ENCODE data around the gene ERP27.

ERP27 gene

DNA sequence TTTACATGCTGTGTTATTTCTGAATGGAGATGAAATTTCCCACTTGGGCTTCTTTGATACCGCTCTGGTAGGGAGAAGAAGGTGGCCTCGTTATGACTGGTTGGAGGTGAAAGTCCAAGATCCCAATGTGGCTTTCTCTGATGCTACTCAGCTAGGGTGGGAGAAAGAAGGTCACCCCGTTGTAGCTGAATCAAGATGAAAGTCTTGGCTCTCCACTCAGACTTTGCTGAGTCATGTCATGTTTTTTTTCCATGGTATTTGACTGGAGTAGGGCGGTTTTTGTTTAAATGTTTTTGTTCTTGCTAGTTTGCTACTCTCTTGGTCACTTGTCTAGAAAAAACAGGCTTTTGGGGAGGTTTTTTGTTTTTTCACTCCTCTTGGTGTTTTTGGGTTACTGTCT, 32.1 kb upstream of the ERP27 start:
- H3K4me1 ChIP-seq (ENCODE audit: low read length) = 0 out of 2 replicates have a peak, but pooled peaks cover 5% of the 10 kb centered on the region
- no peaks in the 10 kb centered on the region for H3K9me3 ChIP-seq (replicated peaks; ENCODE audit: insufficient read depth, low read length)
- H3K27ac ChIP-seq (ENCODE audit: low read length) = no peak overlapping the region
- H3K9ac ChIP-seq (ENCODE audit: low read length) = no peak overlapping the region
- no peak for DNase-seq
- H3K36me3 ChIP-seq (replicated peaks; ENCODE audit: insufficient read depth, low read length) = no peaks in the 10 kb centered on the region
- no peaks in the 10 kb centered on the region for H3K27me3 ChIP-seq (replicated peaks; ENCODE audit: insufficient read depth, low read length)
- no peaks in the 10 kb centered on the region for H3F3A ChIP-seq (ENCODE audit: insufficient read depth, low read length)
- no peaks in the 10 kb centered on the region for H4K20me1 ChIP-seq (ENCODE audit: insufficient read depth, low read length)
- TF ChIP-seq EZH2phosphoT487 (IDR thresholded peaks at IDR 0.05; ENCODE audit: low read length) = no peak
- TF ChIP-seq EZH2 (optimal IDR thresholded peaks at IDR 0.05; ENCODE audit: low read depth, low read length) = no peak
- TF ChIP-seq CTCF (IDR thresholded peaks at IDR 0.05; ENCODE audit: low read length) = no peak
- no peak overlapping the region for H2AFZ ChIP-seq (ENCODE audit: low read length)
- H3K4me2 ChIP-seq (ENCODE audit: low read depth, low read length) = no peak overlapping the region
- H3K4me3 ChIP-seq (ENCODE audit: low read length) = no peak overlapping the region
- no peaks in the 10 kb centered on the region for H3K79me2 ChIP-seq (ENCODE audit: low read length)
- H3K9me2 ChIP-seq (replicated peaks; ENCODE audit: insufficient read depth, low read length) = no peaks in the 10 kb centered on the region

- Histone ChIP-seq H3K27me3 (replicated peaks; ENCODE audit: insufficient read depth, low read length) (no peaks in the 10 kb centered on the region), H3K27ac (ENCODE audit: low read length) (no peak overlapping the region), H3F3A (ENCODE audit: insufficient read depth, low read length) (no peaks in the 10 kb centered on the region), H3K9me2 (replicated peaks; ENCODE audit: insufficient read depth, low read length) (no peaks in the 10 kb centered on the region), H3K4me3 (ENCODE audit: low read length) (no peak overlapping the region), H3K79me2 (ENCODE audit: low read length) (peaks cover 5% of the 10 kb centered on the region; the same call in 1 of the 2 replicates), H3K4me1 (ENCODE audit: low read length) (peaks cover 3% of the 10 kb centered on the region), H3K9me3 (replicated peaks; ENCODE audit: insufficient read depth, low read length) (no peaks in the 10 kb centered on the region), H3K4me2 (ENCODE audit: low read depth, low read length) (no peak overlapping the region), H4K20me1 (ENCODE audit: insufficient read depth, low read length) (no peaks in the 10 kb centered on the region), H3K9ac (ENCODE audit: low read length) (no peak overlapping the region), H3K36me3 (replicated peaks; ENCODE audit: insufficient read depth, low read length) (no peaks in the 10 kb centered on the region), H2AFZ (ENCODE audit: low read length) (no peak overlapping the region)
- TF ChIP-seq CTCF (IDR thresholded peaks at IDR 0.05; ENCODE audit: low read length) (no peak), EZH2 (optimal IDR thresholded peaks at IDR 0.05; ENCODE audit: low read depth, low read length) (no peak), EZH2phosphoT487 (IDR thresholded peaks at IDR 0.05; ENCODE audit: low read length) (no peak)
- no peak for DNase-seq
These were observed 30.1 kb upstream of the ERP27 start for GRCh38 chr12:14968478-14968877.

GRCh38 chr12:14965221-14965620, 26.9 kb upstream of the ERP27 start:
- Histone ChIP-seq H2AFZ (ENCODE audit: low read length) (no peak overlapping the region), H3K4me3 (ENCODE audit: low read length) (no peak overlapping the region), H3K27me3 (replicated peaks; ENCODE audit: insufficient read depth, low read length) (no peaks in the 10 kb centered on the region), H3K9me2 (replicated peaks; ENCODE audit: insufficient read depth, low read length) (no peaks in the 10 kb centered on the region), H3K9ac (ENCODE audit: low read length) (no peak overlapping the region), H3K4me2 (ENCODE audit: low read depth, low read length) (no peak overlapping the region), H3F3A (ENCODE audit: insufficient read depth, low read length) (peaks cover 26% of the 10 kb centered on the region), H3K9me3 (replicated peaks; ENCODE audit: insufficient read depth, low read length) (no peaks in the 10 kb centered on the region), H3K79me2 (ENCODE audit: low read length) (peaks cover 36% of the 10 kb centered on the region), H3K27ac (ENCODE audit: low read length) (no peak overlapping the region), H4K20me1 (ENCODE audit: insufficient read depth, low read length) (no peaks in the 10 kb centered on the region), H3K4me1 (ENCODE audit: low read length) (peaks cover 8% of the 10 kb centered on the region), H3K36me3 (replicated peaks; ENCODE audit: insufficient read depth, low read length) (no peaks in the 10 kb centered on the region)
- no peak for TF ChIP-seq EZH2phosphoT487 (IDR thresholded peaks at IDR 0.05; ENCODE audit: low read length)
- TF ChIP-seq EZH2 (optimal IDR thresholded peaks at IDR 0.05; ENCODE audit: low read depth, low read length) = no peak
- no peak for TF ChIP-seq CTCF (IDR thresholded peaks at IDR 0.05; ENCODE audit: low read length)
- DNase-seq = no peak

Data from MM.1S (cell line).